Astrocyte (in vitro differentiated cells and primary cell): ENCODE data around the gene AKAP13.

Experiments
- CTCF ChIP-seq: IDR thresholded peaks from 2 replicates; pipeline ENCODE4 v1.5.1; 2011; ENCODE audit warnings: low read depth, mild to moderate bottlenecking, inconsistent platforms, low read length, moderate library complexity; ENCODE audit not compliant: insufficient read depth
- EZH2 ChIP-seq: IDR thresholded peaks from 2 replicates; pipeline ENCODE4 v1.6.1; 2012; ENCODE audit warnings: mild to moderate bottlenecking, low read length, inconsistent platforms; ENCODE audit not compliant: insufficient read depth

- no peak for TF ChIP-seq CTCF
- TF ChIP-seq EZH2, result no peak
These were observed 120.3 kb downstream of the AKAP13 start for GRCh38 chr15:85500729-85501128.
